Esophagus muscularis mucosa (tissue), 4 donors: ENCODE data around the gene NFAT5. TPM values are rescaled to one million over a fixed set of nuclear protein-coding genes. Genes with fewer than 3 reads are reported as not detected.

ENCODE experiments used
- DNase-seq: peaks from one replicate; pipeline ENCODE4 v3.0.0-alpha.2; 2017; ENCODE audit errors: extremely low spot score
- H3K27ac ChIP-seq, 4 donors: fragments of 200-600 bp; sonication (generic); replicated peaks in 1 of 4; 1 replicate in 3 of 4; 2 replicates in 1 of 4; pipeline ENCODE4 v1.5.1; 2016 to 2019; ENCODE audit warnings: mild to moderate bottlenecking in 1 of 4
- H3K27me3 ChIP-seq, 4 donors: fragments of 200-600 bp; sonication (generic); one replicate each; pipeline versions ENCODE4 v1.5.1 to v1.6.0; 2016 to 2019
- H3K36me3 ChIP-seq, 4 donors: fragments of 200-600 bp; sonication (generic); one replicate each; pipeline ENCODE4 v1.5.1; 2016 to 2019
- H3K4me1 ChIP-seq, 4 donors: fragments of 200-600 bp; sonication (generic); one replicate each; pipeline ENCODE4 v1.5.1; 2016 to 2019
- H3K4me3 ChIP-seq, 4 donors: fragments of 200-600 bp; sonication (generic); 1 replicate in 2 of 4; 2 replicates in 2 of 4; pipeline ENCODE4 v1.5.1; 2016 to 2019; ENCODE audit warnings: mild to moderate bottlenecking in 4 of 4, moderate library complexity in 1 of 4
- H3K9me3 ChIP-seq, 4 donors: fragments of 200-600 bp; sonication (generic); 1 replicate in 3 of 4; 2 replicates in 1 of 4; pipeline ENCODE4 v1.5.1; 2016 to 2019
- CTCF ChIP-seq, 3 experiments: fragments of 200-600 bp in 2 of 3; fragments of 450-650 bp in 1 of 3; sonication (generic) in 2 of 3; IDR thresholded peaks; one replicate each; pipeline ENCODE4 v1.5.1; 2017 to 2019; ENCODE audit warnings: antibody characterized with exemption in 3 of 3, mild to moderate bottlenecking in 2 of 3, moderate library complexity in 1 of 3
- EP300 ChIP-seq: sonication (generic); formaldehyde crosslinking; IDR thresholded peaks from one replicate; pipeline ENCODE4 v1.6.1; 2017; ENCODE audit warnings: antibody characterized with exemption
- POLR2A ChIP-seq: fragments of 450-650 bp; IDR thresholded peaks from one replicate; pipeline ENCODE4 v1.6.1; 2017; ENCODE audit warnings: antibody characterized with exemption, moderate library complexity, mild to moderate bottlenecking, low read depth
- POLR2AphosphoS5 ChIP-seq, 2 donors: sonication (generic); formaldehyde crosslinking; IDR thresholded peaks; one replicate each; pipeline ENCODE4 v1.6.1; 2017; ENCODE audit warnings: antibody characterized with exemption in 2 of 2
- WGBS: methylation state at CpG from one replicate; pipeline ENCODE4 v1.1.5; 2018; 5-methylcytosine and 5-hydroxymethylcytosine counted together
- intact Hi-C: fragments of 100-400 bp; cut with DNase I; formaldehyde crosslinking; loops from one replicate; pipeline ENCODE4 v1.15.1; 2023
- total RNA-seq, 4 donors: library from RNA; depleted of rRNA; stranded (reverse); fragments of >200 nt; gene quantifications; one replicate each; pipeline versions ENCODE4 v1.1.0 to v1.2.1, GENCODE V29; 2016

The NFAT5 gene
- total RNA-seq, 4 donors from 2014 or later, result 47.1 to 68.4 (median 59.6) TPM

GRCh38 chr16:69606985-69607384 is 41.2 kb downstream of the NFAT5 start:
- peaks cover 0 to 8% (median 0%) of the 10 kb centered on the region in 4 donors for H3K36me3 ChIP-seq
- DNase-seq, result no peak
- H3K27ac ChIP-seq, result no peak overlapping the region
- no peak overlapping the region for H3K4me3 ChIP-seq
- H3K9me3 ChIP-seq, result no peaks in the 10 kb centered on the region
- no peak for TF ChIP-seq CTCF (IDR thresholded peaks at IDR 0.05)
- TF ChIP-seq POLR2AphosphoS5 (IDR thresholded peaks at IDR 0.05), result no peak
- no peak for TF ChIP-seq POLR2A
- TF ChIP-seq EP300, result no peak
- H3K4me1 ChIP-seq, result peaks cover 21 to 55% (median 47%) of the 10 kb centered on the region in 4 donors
- H3K27me3 ChIP-seq, result no peaks in the 10 kb centered on the region
- intact Hi-C loops, result no loop called here

GRCh38 chr16:69607674-69608073 is 41.9 kb downstream of the NFAT5 start:
- TF ChIP-seq POLR2A (no peak), CTCF (IDR thresholded peaks at IDR 0.05) (no peak), POLR2AphosphoS5 (IDR thresholded peaks at IDR 0.05) (no peak), EP300 (no peak)
- intact Hi-C loops, result no loop called here
- H3K9me3 ChIP-seq, result no peaks in the 10 kb centered on the region
- H3K4me1 ChIP-seq, result peaks cover 21 to 62% (median 54%) of the 10 kb centered on the region in 4 donors
- no peak overlapping the region for H3K27ac ChIP-seq
- peaks cover 0 to 8% (median 0%) of the 10 kb centered on the region in 4 donors for H3K36me3 ChIP-seq
- no peaks in the 10 kb centered on the region for H3K27me3 ChIP-seq
- no peak overlapping the region for H3K4me3 ChIP-seq
- no peak for DNase-seq

GRCh38 chr16:69610356-69610755 is 44.6 kb downstream of the NFAT5 start:
- WGBS, result 28% methylated on average over 1 of the region's 1 CpG

GRCh38 chr16:69611103-69611640 is 45.4 kb downstream of the NFAT5 start:
- Histone ChIP-seq H3K9me3 (no peaks in the 10 kb centered on the region), H3K27ac (peak overlapping the region in 3 of 4 donors; percentile 28 to 54 (median 40)), H3K4me3 (no peak overlapping the region), H3K27me3 (no peaks in the 10 kb centered on the region), H3K36me3 (peaks cover 0 to 8% (median 0%) of the 10 kb centered on the region in 4 donors), H3K4me1 (peaks cover 55 to 97% (median 84%) of the 10 kb centered on the region in 4 donors)
- DNase-seq, result no peak
- intact Hi-C loops, result no loop called here
- no peak for TF ChIP-seq POLR2AphosphoS5 (IDR thresholded peaks at IDR 0.05)
- TF ChIP-seq POLR2A, result no peak
- TF ChIP-seq CTCF (IDR thresholded peaks at IDR 0.05), result no peak
- TF ChIP-seq EP300, result no peak

More at GRCh38 chr16:69610356-69610755, 44.6 kb downstream of the NFAT5 start:
- H3K27ac ChIP-seq, result peak overlapping the region; percentile 2 to 54 (median 44)
- peaks cover 0 to 8% (median 0%) of the 10 kb centered on the region in 4 donors for H3K36me3 ChIP-seq
- DNase-seq, result no peak
- no peak for TF ChIP-seq POLR2AphosphoS5 (IDR thresholded peaks at IDR 0.05)
- no peak for TF ChIP-seq POLR2A
- TF ChIP-seq CTCF (IDR thresholded peaks at IDR 0.05), result no peak
- no peak for TF ChIP-seq EP300
- intact Hi-C loops, result no loop called here
- H3K9me3 ChIP-seq, result no peaks in the 10 kb centered on the region
- peak overlapping the region in 2 of 4 donors; percentile 11 to 14 for H3K4me3 ChIP-seq
- H3K27me3 ChIP-seq, result no peaks in the 10 kb centered on the region
- peaks cover 47 to 89% (median 76%) of the 10 kb centered on the region in 4 donors for H3K4me1 ChIP-seq
